HCT116 (cell line): ENCODE measurements around the gene TMEM247. TPM values are rescaled to one million over a fixed set of nuclear protein-coding genes. Genes with fewer than 3 reads are reported as not detected.

Experiments
- ATAC-seq: fragments of 200-7000 bp; cut with Tn5 transposase; 2 replicates; pipeline ENCODE4 v1.9.1; 2020; ENCODE audit warnings: mild to moderate bottlenecking, moderate library complexity
- BruUV-seq: library from RNA; stranded (reverse); fragments of 400-500 nt; replicated peaks from 2 replicates; lab custom pipeline; 2021; lab: Mats Ljungman, UMichigan
- CTCF ChIA-PET: fragments of 300-600 bp; sonication (Branson Sonifier 250); formaldehyde crosslinking; loops from one replicate; lab custom pipeline; 2021; ENCODE audit warnings: antibody characterized with exemption; lab: Charles Lee
- POLR2A ChIA-PET: fragments of 300-600, 350-600 bp; sonication (Branson Sonifier 250); formaldehyde crosslinking; loops from one replicate; lab custom pipeline; 2021; ENCODE audit warnings: antibody characterized with exemption; lab: Charles Lee
- RAD21 ChIA-PET, 2 experiments: fragments of 300-600 bp; sonication (Branson Sonifier 250); formaldehyde crosslinking; loops; one replicate each; lab custom pipeline; 2023; ENCODE audit warnings: low total read pairs in 2 of 2; ENCODE audit not compliant: uncharacterized antibody in 2 of 2, unreplicated experiment in 2 of 2, low non-redundant PET in 1 of 2; lab: Charles Lee
- DNase-seq: peaks from one replicate; pipeline ENCODE4 v3.0.0-alpha.2; 2010; ENCODE audit warnings: low read depth, low spot score
- H2AFZ ChIP-seq: fragments of 200-600 bp; shearing (Covaris generic), sonication (generic); 2 replicates; pipeline ENCODE4 v1.6.1; 2017; ENCODE audit warnings: low read depth, mixed run types, mixed read lengths, antibody characterized with exemption, low read length; ENCODE audit not compliant: poor library complexity, severe bottlenecking
- H3K27ac ChIP-seq: 2 replicates; pipeline ENCODE4 v1.5.1; 2012; ENCODE audit warnings: low read depth, low read length
- H3K27me3 ChIP-seq: fragments of 200-600 bp; sonication (generic); 2 replicates; pipeline ENCODE4 v1.6.1; 2016; ENCODE audit warnings: mixed run types, low read length, mixed read lengths; ENCODE audit not compliant: insufficient read depth
- H3K36me3 ChIP-seq, 2 experiments: fragments of 200-500 bp in 1 of 2; fragments of 200-600 bp in 1 of 2; sonication (Bioruptor generic) in 1 of 2; sonication (generic) in 1 of 2; 2 replicates each; pipeline versions ENCODE4 v1.5.1 to v1.6.1; 2014 to 2016; ENCODE audit warnings: low read length in 2 of 2, inconsistent platforms in 1 of 2, mixed read lengths in 1 of 2, mixed run types in 1 of 2; ENCODE audit not compliant: insufficient read depth in 2 of 2, control insufficient read depth in 1 of 2
- H3K4me1 ChIP-seq, 2 experiments: fragments of 200-600 bp in 1 of 2; sonication (generic) in 1 of 2; 2 replicates each; pipeline versions ENCODE4 v1.5.1 to v1.6.1; 2012 to 2017; ENCODE audit warnings: low read length in 2 of 2, inconsistent platforms in 1 of 2, mild to moderate bottlenecking in 1 of 2, mixed read lengths in 1 of 2, mixed run types in 1 of 2, moderate library complexity in 1 of 2; ENCODE audit not compliant: insufficient read depth in 2 of 2, control insufficient read depth in 1 of 2
- H3K4me2 ChIP-seq: fragments of 200-600 bp; sonication (generic); 2 replicates; pipeline ENCODE4 v1.6.1; 2017; ENCODE audit warnings: mixed run types, low read length, mixed read lengths
- H3K4me3 ChIP-seq, 2 experiments: fragments of 200-600 bp in 1 of 2; sonication (generic) in 1 of 2; replicated peaks in 1 of 2; 2 replicates each; pipeline ENCODE4 v1.5.1; 2011 to 2016; ENCODE audit warnings: low read length in 2 of 2, control low read depth in 1 of 2, low read depth in 1 of 2, mild to moderate bottlenecking in 1 of 2, mixed read lengths in 1 of 2, mixed run types in 1 of 2
- H3K79me2 ChIP-seq: fragments of 200-600 bp; sonication (generic); 2 replicates; pipeline ENCODE4 v1.6.1; 2017; ENCODE audit warnings: mild to moderate bottlenecking, mixed run types, low read length, moderate library complexity, mixed read lengths; ENCODE audit not compliant: insufficient read depth
- H3K9ac ChIP-seq: fragments of 200-600 bp; sonication (generic); 2 replicates; pipeline ENCODE4 v1.6.1; 2016; ENCODE audit warnings: low read length, mixed read lengths
- H3K9me2 ChIP-seq: fragments of 200-600 bp; sonication (generic), shearing (Covaris generic); 2 replicates; pipeline ENCODE4 v1.6.1; 2017; ENCODE audit warnings: mixed run types, mild to moderate bottlenecking, moderate library complexity; ENCODE audit not compliant: insufficient read depth
- H3K9me3 ChIP-seq, 2 experiments: fragments of 200-500 bp in 1 of 2; fragments of 200-600 bp in 1 of 2; sonication (Bioruptor generic) in 1 of 2; sonication (generic) in 1 of 2; 2 replicates each; pipeline ENCODE4 v1.6.1; 2014 to 2017; ENCODE audit warnings: low read length in 2 of 2, mixed read lengths in 2 of 2, inconsistent platforms in 1 of 2, low read depth in 1 of 2, mild to moderate bottlenecking in 1 of 2, mixed run types in 1 of 2, moderate library complexity in 1 of 2; ENCODE audit not compliant: control insufficient read depth in 1 of 2, insufficient read depth in 1 of 2
- H4K20me1 ChIP-seq: fragments of 200-600 bp; sonication (generic), shearing (Covaris generic); 2 replicates; pipeline ENCODE4 v1.6.1; 2017; ENCODE audit warnings: mixed run types, mild to moderate bottlenecking, moderate library complexity; ENCODE audit not compliant: insufficient read depth
- CEBPB ChIP-seq: IDR thresholded peaks from 2 replicates; pipeline ENCODE4 v1.6.1; 2012; ENCODE audit warnings: low read depth
- EGR1 ChIP-seq: IDR thresholded peaks from 2 replicates; pipeline ENCODE4 v1.6.1; 2012; ENCODE audit warnings: low read depth
- EZH2phosphoT487 ChIP-seq: fragments of 200-600 bp; IDR thresholded peaks from 2 replicates; pipeline ENCODE4 v1.6.1; 2018; ENCODE audit warnings: antibody characterized with exemption, borderline replicate concordance
- POLR2AphosphoS5 ChIP-seq: IDR thresholded peaks from 2 replicates; pipeline ENCODE4 v1.6.1; 2011; ENCODE audit warnings: mild to moderate bottlenecking, low read depth, low read length, moderate library complexity
- RAD21 ChIP-seq: IDR thresholded peaks from 2 replicates; pipeline ENCODE4 v1.6.1; 2012; ENCODE audit warnings: low read depth, mild to moderate bottlenecking
- REST ChIP-seq: IDR thresholded peaks from 2 replicates; pipeline ENCODE4 v1.6.1; 2012; ENCODE audit warnings: low read depth
- SP1 ChIP-seq: IDR thresholded peaks from 2 replicates; pipeline ENCODE4 v1.6.1; 2012; ENCODE audit warnings: low read depth
- TCF7L2 ChIP-seq: IDR thresholded peaks from 2 replicates; pipeline ENCODE4 v1.7.0; 2011; ENCODE audit warnings: borderline replicate concordance, inconsistent platforms; ENCODE audit not compliant: insufficient read depth, insufficient read length; ENCODE audit errors: extremely low read depth
- ZFX ChIP-seq: fragments of 450-650 bp; IDR thresholded peaks from 2 replicates; pipeline ENCODE4 v1.6.1; 2017
- intact Hi-C: fragments of 100-400 bp; cut with micrococcal nuclease; formaldehyde crosslinking; loops from 2 replicates; pipeline ENCODE4 v1.10.0; 2022
- total RNA-seq: library from RNA; stranded (reverse); gene quantifications from one replicate; pipeline ENCODE4 v1.2.1, GENCODE V29; 2021; ENCODE audit not compliant: unreplicated experiment

TMEM247 gene
- total RNA-seq, 1 experiment from 2014 or later = not detected

- TF ChIP-seq REST = no peak
- TF ChIP-seq CEBPB = no peak
These were observed 47.7 kb upstream of the TMEM247 start (continued) for GRCh38 chr2:46431481-46432235.

GRCh38 chr2:46434851-46435273 lies 44.5 kb upstream of the TMEM247 start:
- Histone ChIP-seq H3K27ac (no peak overlapping the region), H3K4me1 (no peaks in the 10 kb centered on the region), H3K27me3 (no peaks in the 10 kb centered on the region), H3K9ac (no peak overlapping the region), H3K9me2 (peaks cover 4% of the 10 kb centered on the region; the same call in 1 of the 2 replicates), H3K36me3 (no peaks in the 10 kb centered on the region), H3K9me3 (no peaks in the 10 kb centered on the region), H2AFZ (no peak overlapping the region), H4K20me1 (no peaks in the 10 kb centered on the region), H3K4me2 (no peak overlapping the region), H3K4me3 (no peak overlapping the region), H3K79me2 (no peaks in the 10 kb centered on the region)
- ChIA-PET RAD21 (no interaction called here), CTCF (no interaction called here), POLR2A (no interaction called here)
- intact Hi-C loops = no loop called here
- TF ChIP-seq ZFX (no peak), SP1 (no peak), POLR2AphosphoS5 (no peak), RAD21 (no peak), TCF7L2 (no peak), EZH2phosphoT487 (no peak), EGR1 (no peak)
- ATAC-seq (no peak), DNase-seq (no peak)
- BruUV-seq = no TSS peak
